Panc1 (cell line): Measurements from ENCODE around the gene SMG1.

Experiments used
- POLR2AphosphoS5 ChIP-seq: IDR thresholded peaks from 2 replicates; pipeline ENCODE4 v1.6.1; 2012; ENCODE audit warnings: mild to moderate bottlenecking, low read depth, low read length, moderate library complexity
- SIN3A ChIP-seq: IDR thresholded peaks from 2 replicates; pipeline ENCODE4 v1.6.1; 2012; ENCODE audit warnings: low read depth, mild to moderate bottlenecking, low read length, moderate library complexity, borderline replicate concordance; ENCODE audit not compliant: insufficient read depth
- TCF7L2 ChIP-seq: IDR thresholded peaks from 2 replicates; pipeline ENCODE4 v1.6.1; 2011; ENCODE audit warnings: mild to moderate bottlenecking, low read depth, low read length, inconsistent platforms
- TF ChIP-seq, protein P1 (sequence below): fragments of 450-650 bp; IDR thresholded peaks from 2 replicates; pipeline ENCODE4 v1.5.1; 2017; ENCODE audit warnings: mild to moderate bottlenecking
- TF ChIP-seq, protein P2 (sequence below), 2 experiments: IDR thresholded peaks; 2 replicates each; pipeline ENCODE4 v1.6.1; 2011 to 2012; ENCODE audit warnings: low read depth in 2 of 2, control low read depth in 1 of 2, low read length in 1 of 2, mild to moderate bottlenecking in 1 of 2, moderate library complexity in 1 of 2; ENCODE audit not compliant: insufficient read depth in 1 of 2

DNA sequence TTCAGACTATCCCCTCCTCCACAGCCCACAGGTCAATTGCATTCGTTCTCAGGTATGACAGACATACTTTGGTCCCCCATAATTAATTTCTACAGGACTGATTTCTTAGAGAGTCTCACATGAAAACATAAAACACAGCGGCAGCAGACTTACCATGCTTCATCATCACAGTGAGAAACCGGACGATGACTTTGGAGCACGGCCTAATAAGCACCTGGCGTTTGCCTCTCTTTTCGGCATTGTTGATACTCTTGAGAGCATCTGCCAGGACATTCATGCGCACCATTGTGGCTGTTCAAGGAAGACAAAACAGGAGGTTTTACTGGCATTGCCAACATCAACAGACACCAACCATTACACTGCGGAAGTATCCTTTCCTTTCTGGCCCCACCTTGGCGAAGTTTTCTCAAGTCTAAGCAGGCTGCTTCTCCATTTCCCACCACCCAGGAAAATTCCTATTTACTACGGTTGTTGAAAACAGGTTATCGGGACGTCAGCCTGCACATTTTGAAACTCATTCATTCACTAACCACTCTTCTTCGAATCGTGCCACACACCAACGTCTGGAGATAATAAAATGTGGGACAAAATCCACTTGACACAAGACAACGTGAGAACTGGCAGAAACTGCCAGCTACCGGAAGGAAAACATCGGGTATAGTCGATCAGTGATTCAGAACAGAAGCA lies 137.2 kb downstream of the SMG1 start:
- TF ChIP-seq, protein P1, sequence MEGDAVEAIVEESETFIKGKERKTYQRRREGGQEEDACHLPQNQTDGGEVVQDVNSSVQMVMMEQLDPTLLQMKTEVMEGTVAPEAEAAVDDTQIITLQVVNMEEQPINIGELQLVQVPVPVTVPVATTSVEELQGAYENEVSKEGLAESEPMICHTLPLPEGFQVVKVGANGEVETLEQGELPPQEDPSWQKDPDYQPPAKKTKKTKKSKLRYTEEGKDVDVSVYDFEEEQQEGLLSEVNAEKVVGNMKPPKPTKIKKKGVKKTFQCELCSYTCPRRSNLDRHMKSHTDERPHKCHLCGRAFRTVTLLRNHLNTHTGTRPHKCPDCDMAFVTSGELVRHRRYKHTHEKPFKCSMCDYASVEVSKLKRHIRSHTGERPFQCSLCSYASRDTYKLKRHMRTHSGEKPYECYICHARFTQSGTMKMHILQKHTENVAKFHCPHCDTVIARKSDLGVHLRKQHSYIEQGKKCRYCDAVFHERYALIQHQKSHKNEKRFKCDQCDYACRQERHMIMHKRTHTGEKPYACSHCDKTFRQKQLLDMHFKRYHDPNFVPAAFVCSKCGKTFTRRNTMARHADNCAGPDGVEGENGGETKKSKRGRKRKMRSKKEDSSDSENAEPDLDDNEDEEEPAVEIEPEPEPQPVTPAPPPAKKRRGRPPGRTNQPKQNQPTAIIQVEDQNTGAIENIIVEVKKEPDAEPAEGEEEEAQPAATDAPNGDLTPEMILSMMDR: no peak
- TF ChIP-seq POLR2AphosphoS5 (no peak; the same call in 1 of the 2 replicates), TCF7L2 (no peak), SIN3A (no peak)
- TF ChIP-seq, protein P2, sequence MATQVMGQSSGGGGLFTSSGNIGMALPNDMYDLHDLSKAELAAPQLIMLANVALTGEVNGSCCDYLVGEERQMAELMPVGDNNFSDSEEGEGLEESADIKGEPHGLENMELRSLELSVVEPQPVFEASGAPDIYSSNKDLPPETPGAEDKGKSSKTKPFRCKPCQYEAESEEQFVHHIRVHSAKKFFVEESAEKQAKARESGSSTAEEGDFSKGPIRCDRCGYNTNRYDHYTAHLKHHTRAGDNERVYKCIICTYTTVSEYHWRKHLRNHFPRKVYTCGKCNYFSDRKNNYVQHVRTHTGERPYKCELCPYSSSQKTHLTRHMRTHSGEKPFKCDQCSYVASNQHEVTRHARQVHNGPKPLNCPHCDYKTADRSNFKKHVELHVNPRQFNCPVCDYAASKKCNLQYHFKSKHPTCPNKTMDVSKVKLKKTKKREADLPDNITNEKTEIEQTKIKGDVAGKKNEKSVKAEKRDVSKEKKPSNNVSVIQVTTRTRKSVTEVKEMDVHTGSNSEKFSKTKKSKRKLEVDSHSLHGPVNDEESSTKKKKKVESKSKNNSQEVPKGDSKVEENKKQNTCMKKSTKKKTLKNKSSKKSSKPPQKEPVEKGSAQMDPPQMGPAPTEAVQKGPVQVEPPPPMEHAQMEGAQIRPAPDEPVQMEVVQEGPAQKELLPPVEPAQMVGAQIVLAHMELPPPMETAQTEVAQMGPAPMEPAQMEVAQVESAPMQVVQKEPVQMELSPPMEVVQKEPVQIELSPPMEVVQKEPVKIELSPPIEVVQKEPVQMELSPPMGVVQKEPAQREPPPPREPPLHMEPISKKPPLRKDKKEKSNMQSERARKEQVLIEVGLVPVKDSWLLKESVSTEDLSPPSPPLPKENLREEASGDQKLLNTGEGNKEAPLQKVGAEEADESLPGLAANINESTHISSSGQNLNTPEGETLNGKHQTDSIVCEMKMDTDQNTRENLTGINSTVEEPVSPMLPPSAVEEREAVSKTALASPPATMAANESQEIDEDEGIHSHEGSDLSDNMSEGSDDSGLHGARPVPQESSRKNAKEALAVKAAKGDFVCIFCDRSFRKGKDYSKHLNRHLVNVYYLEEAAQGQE (IDR thresholded peaks at IDR 0.05; ENCODE audit: insufficient read depth in 1 of 2, low read depth in 2 of 2, low read length in 1 of 2): no peak
